ENCODE data around the gene CDH23.

DNA sequence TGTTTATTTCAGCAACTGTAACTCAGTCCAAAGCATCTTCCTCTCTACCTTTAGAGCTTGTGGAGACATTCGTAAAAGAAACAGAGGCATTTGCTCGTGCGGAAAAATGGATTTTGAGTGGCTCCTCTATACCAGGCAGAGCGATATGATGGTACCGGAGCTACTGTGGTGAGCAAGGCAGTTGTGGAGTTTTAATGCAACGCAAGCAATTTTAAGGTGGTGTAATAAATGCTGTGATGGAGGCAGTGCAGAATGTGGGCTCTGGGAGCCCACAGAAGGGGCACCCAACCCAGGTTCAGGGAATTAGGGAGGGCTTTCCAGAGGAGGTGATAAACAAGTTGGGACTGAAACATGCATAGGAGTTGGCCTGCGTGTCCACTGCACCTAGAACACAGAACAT lies 149.5 kb downstream of the CDH23 start:
- TF ChIP-seq RAD21 (CRISPR knock-in tag; conservative IDR thresholded peaks at IDR 0.05 in 1 of 2, IDR thresholded peaks at IDR 0.05 in 1 of 2) = no peak
- no peak for TF ChIP-seq FOXP1 (CRISPR knock-in tag; IDR thresholded peaks at IDR 0.05)
- TF ChIP-seq ZKSCAN1 (IDR thresholded peaks at IDR 0.05; ENCODE audit: low read depth, low read length) = no peak
- TF ChIP-seq, protein P1, sequence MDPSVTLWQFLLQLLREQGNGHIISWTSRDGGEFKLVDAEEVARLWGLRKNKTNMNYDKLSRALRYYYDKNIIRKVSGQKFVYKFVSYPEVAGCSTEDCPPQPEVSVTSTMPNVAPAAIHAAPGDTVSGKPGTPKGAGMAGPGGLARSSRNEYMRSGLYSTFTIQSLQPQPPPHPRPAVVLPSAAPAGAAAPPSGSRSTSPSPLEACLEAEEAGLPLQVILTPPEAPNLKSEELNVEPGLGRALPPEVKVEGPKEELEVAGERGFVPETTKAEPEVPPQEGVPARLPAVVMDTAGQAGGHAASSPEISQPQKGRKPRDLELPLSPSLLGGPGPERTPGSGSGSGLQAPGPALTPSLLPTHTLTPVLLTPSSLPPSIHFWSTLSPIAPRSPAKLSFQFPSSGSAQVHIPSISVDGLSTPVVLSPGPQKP (CRISPR knock-in tag; IDR thresholded peaks at IDR 0.05) = no peak
- no peak for TF ChIP-seq CEBPB (tag; IDR thresholded peaks at IDR 0.05)
- TF ChIP-seq CBX2 (IDR thresholded peaks at IDR 0.05; ENCODE audit: insufficient read depth, low read length, poor library complexity, severe bottlenecking) = no peak
- no peak for TF ChIP-seq POLR2A (conservative IDR thresholded peaks at IDR 0.05)
- no peak for TF ChIP-seq NFXL1 (CRISPR knock-in tag; IDR thresholded peaks at IDR 0.05)
- TF ChIP-seq YY1 (IDR thresholded peaks at IDR 0.05; ENCODE audit: borderline replicate concordance in 1 of 3, control insufficient read depth in 1 of 3, extremely low read depth in 1 of 3, insufficient read depth in 3 of 3, insufficient read length in 1 of 3, insufficient replicate concordance in 2 of 3, low read depth in 1 of 3, low read length in 2 of 3) = no peak
